Measurements from ENCODE around the gene TAS2R39. TPM values are rescaled to one million over a fixed set of nuclear protein-coding genes. Genes with fewer than 3 reads are reported as not detected.

The TAS2R39 gene
- total RNA-seq, 1 donor from 2014 or later = not detected

DNA sequence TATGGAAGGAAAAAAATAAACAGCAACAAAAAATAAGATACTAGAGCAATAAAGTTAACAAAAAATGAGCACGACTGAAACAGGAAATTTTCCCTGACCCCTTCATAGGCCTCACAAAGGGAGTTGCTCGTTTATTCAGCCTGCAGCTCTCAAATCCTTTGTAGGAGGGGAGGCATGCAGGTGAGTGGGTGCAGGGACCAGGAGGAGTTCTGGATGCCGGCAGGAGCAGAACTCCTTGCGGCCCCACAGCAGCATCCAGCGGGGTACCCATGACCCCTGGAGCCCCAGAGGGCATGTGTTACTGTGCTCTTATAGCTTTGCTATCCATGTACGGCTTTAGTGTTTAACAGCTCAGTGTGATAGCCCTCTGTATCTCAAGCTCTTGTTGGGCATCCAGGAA, 5.8 kb downstream of the TAS2R39 start:
- Histone ChIP-seq H3K27me3 (peaks cover 3% of the 10 kb centered on the region), H3K4me3 (no peak overlapping the region), H3K4me1 (no peaks in the 10 kb centered on the region), H3K36me3 (no peaks in the 10 kb centered on the region), H3K9me3 (no peaks in the 10 kb centered on the region), H3K27ac (no peak overlapping the region)
- intact Hi-C loops (cut with DNase I) = no loop called here
- TF ChIP-seq, protein P1, sequence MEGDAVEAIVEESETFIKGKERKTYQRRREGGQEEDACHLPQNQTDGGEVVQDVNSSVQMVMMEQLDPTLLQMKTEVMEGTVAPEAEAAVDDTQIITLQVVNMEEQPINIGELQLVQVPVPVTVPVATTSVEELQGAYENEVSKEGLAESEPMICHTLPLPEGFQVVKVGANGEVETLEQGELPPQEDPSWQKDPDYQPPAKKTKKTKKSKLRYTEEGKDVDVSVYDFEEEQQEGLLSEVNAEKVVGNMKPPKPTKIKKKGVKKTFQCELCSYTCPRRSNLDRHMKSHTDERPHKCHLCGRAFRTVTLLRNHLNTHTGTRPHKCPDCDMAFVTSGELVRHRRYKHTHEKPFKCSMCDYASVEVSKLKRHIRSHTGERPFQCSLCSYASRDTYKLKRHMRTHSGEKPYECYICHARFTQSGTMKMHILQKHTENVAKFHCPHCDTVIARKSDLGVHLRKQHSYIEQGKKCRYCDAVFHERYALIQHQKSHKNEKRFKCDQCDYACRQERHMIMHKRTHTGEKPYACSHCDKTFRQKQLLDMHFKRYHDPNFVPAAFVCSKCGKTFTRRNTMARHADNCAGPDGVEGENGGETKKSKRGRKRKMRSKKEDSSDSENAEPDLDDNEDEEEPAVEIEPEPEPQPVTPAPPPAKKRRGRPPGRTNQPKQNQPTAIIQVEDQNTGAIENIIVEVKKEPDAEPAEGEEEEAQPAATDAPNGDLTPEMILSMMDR (IDR thresholded peaks at IDR 0.05) = no peak
- no peak for ATAC-seq
- no peak for DNase-seq

DNA sequence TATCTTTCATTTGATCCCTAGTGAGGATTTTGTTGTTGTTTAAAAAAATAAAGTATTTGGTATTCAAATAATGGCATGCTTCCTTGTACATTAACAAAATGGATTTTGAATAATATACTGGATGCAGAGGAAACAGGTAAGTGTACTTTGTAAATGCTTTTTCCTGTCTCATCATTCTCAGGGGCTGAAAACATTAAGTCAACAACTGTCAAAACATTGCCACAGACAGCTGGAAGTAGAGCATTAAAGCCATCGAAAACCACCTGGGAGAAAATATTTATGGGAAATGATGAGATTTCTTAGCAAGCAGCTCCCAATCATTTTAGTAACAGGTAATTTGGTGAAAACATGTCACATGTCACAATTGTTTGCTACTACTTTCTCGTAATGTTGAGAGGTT, 10.7 kb downstream of the TAS2R39 start:
- intact Hi-C loops (cut with DNase I) = no loop called here
- Histone ChIP-seq H3K36me3 (no peaks in the 10 kb centered on the region), H3K27me3 (no peaks in the 10 kb centered on the region), H3K9me3 (no peaks in the 10 kb centered on the region), H3K4me1 (no peaks in the 10 kb centered on the region), H3K4me3 (no peak overlapping the region), H3K27ac (no peak overlapping the region)
- no peak for DNase-seq
- TF ChIP-seq, protein P1 (IDR thresholded peaks at IDR 0.05) = no peak
- ATAC-seq = no peak

DNA sequence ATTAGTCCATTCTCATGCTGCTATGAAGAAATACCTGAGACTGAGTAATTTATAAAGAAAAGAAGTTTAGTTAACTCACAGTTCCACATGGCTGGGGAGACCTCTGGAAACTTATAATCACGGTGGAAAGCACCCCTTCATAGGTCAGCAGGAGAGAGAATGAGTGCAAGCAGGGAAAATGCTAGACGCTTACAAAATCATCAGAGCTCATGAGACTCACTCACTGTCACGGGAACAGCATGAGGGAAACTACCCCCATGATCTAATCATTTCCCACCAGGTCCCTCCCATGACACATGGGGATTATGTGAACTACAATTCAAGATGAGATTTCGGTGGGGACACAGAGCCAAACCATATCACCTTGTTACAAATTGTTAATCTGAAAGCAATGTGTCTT, 15.8 kb downstream of the TAS2R39 start:
- intact Hi-C loops (cut with DNase I) = no loop called here
- ATAC-seq = no peak

GRCh38 chr7:143202161-143202560, 18.9 kb downstream of the TAS2R39 start:
- TF ChIP-seq, protein P1 (IDR thresholded peaks at IDR 0.05) = no peak
- H3K4me3 ChIP-seq = no peak overlapping the region
- H3K4me1 ChIP-seq = no peaks in the 10 kb centered on the region
- intact Hi-C loops (cut with DNase I) = no loop called here
- ATAC-seq (no peak), DNase-seq (no peak)
- no peaks in the 10 kb centered on the region for H3K36me3 ChIP-seq
- H3K9me3 ChIP-seq = no peaks in the 10 kb centered on the region
- peaks cover 4% of the 10 kb centered on the region for H3K27me3 ChIP-seq
- no peak overlapping the region for H3K27ac ChIP-seq

More for the DNA sequence above, 15.8 kb downstream of the TAS2R39 start:
- TF ChIP-seq, protein P1 (IDR thresholded peaks at IDR 0.05) = no peak
- H3K4me1 ChIP-seq = no peaks in the 10 kb centered on the region
- no peaks in the 10 kb centered on the region for H3K9me3 ChIP-seq
- DNase-seq = no peak
- H3K27ac ChIP-seq = no peak overlapping the region
- H3K36me3 ChIP-seq = no peaks in the 10 kb centered on the region
- no peaks in the 10 kb centered on the region for H3K27me3 ChIP-seq
- no peak overlapping the region for H3K4me3 ChIP-seq

- ATAC-seq = no peak
- TF ChIP-seq, protein P1 (IDR thresholded peaks at IDR 0.05) = no peak
- H3K27ac ChIP-seq = no peak overlapping the region
- no peak for DNase-seq
- intact Hi-C loops (cut with DNase I) = no loop called here
- H3K4me3 ChIP-seq = no peak overlapping the region
- H3K4me1 ChIP-seq = no peaks in the 10 kb centered on the region
- H3K36me3 ChIP-seq = no peaks in the 10 kb centered on the region
- H3K9me3 ChIP-seq = no peaks in the 10 kb centered on the region
- peaks cover 4% of the 10 kb centered on the region for H3K27me3 ChIP-seq
These were observed 20.2 kb downstream of the TAS2R39 start for GRCh38 chr7:143203386-143203785.
